ENCODE measurements around the gene ADAT2. TPM values are rescaled to one million over a fixed set of nuclear protein-coding genes. Genes with fewer than 3 reads are reported as not detected.

ADAT2 gene
- total and polyA plus RNA-seq, 2 of the 8 experiments (the other 6 are each of a cell fraction or from before 2014, with no cell fraction given), result 4.3 to 11.8 TPM

- DNase-seq (ENCODE audit: low read depth in 1 of 2, low spot score in 2 of 2) (no peak), FAIRE-seq (no peak)
- H4K20me1 ChIP-seq (replicated peaks in 1 of 2; ENCODE audit: control insufficient read depth in 1 of 2, insufficient read depth in 2 of 2, low read length in 2 of 2), result peaks cover 0 to 2% of the 10 kb centered on the region in 2 experiments
- no peak overlapping the region for H2BK15ac ChIP-seq (ENCODE audit: low read length)
- H3K4me1 ChIP-seq (replicated peaks in 1 of 4; ENCODE audit: control insufficient read depth in 3 of 4, insufficient read depth in 4 of 4, low read length in 3 of 4), result no peaks in the 10 kb centered on the region
- H3K79me2 ChIP-seq (ENCODE audit: control insufficient read depth in 1 of 2, insufficient read depth in 2 of 2, low read length in 2 of 2), result no peaks in the 10 kb centered on the region; a peak in 1 of 4 replicates
- H3K36me3 ChIP-seq (ENCODE audit: control insufficient read depth in 2 of 4, insufficient read depth in 4 of 4, low read length in 3 of 4), result peaks cover 0 to 11% (median 4%) of the 10 kb centered on the region in 4 experiments; a peak in 6 of 8 replicates
- CTCF ChIA-PET (ENCODE audit: partially characterized antibody), result interaction anchor here (1.0 to 3.4 kb wide), 2 partner anchors 21 to 23 kb away, joined by 3 to 9 read pairs; partner anchors contain the start of gene FUCA2
- no peak overlapping the region for H2AK5ac ChIP-seq (ENCODE audit: low read depth, low read length)
- no peaks in the 10 kb centered on the region for H3K9me3 ChIP-seq (ENCODE audit: insufficient read depth in 2 of 2, low read depth in 1 of 2, low read length in 1 of 2)
- H3K27me3 ChIP-seq (replicated peaks in 1 of 4; ENCODE audit: control insufficient read depth in 3 of 4, extremely low read depth in 1 of 4, insufficient read depth in 3 of 4, low read length in 3 of 4), result no peaks in the 10 kb centered on the region
- H3K9ac ChIP-seq (replicated peaks in 1 of 4; ENCODE audit: extremely low read depth in 1 of 4, low read depth in 3 of 4, low read length in 3 of 4), result no peak overlapping the region
- H3K27ac ChIP-seq (ENCODE audit: low read depth, low read length), result no peak overlapping the region
- no peak overlapping the region for H4K8ac ChIP-seq (ENCODE audit: extremely low read depth, insufficient read depth, low read length)
- no peak overlapping the region for H3K56ac ChIP-seq (replicated peaks; ENCODE audit: insufficient read length, low read depth, low read length)
- WGBS, 2 experiments (ENCODE audit: extremely low coverage in 1 of 2, insufficient coverage in 1 of 2, insufficient read length in 1 of 2, insufficient replicate concordance in 2 of 2, low coverage in 1 of 2, low lambda C conversion rate in 2 of 2, missing lambda C conversion rate in 1 of 2), result 95% methylated on average over 1 of the region's 1 CpG; no CpG with 5 or more reads in 1 of the 2 experiments
- H3K4me2 ChIP-seq (ENCODE audit: insufficient read depth in 1 of 2, low read depth in 2 of 2, low read length in 2 of 2), result no peak overlapping the region
- no peak overlapping the region for H2AFZ ChIP-seq (ENCODE audit: low read length)
- H3K79me1 ChIP-seq (ENCODE audit: low read depth, low read length), result no peaks in the 10 kb centered on the region
- H2BK20ac ChIP-seq (ENCODE audit: low read length), result no peak overlapping the region
- no peak overlapping the region for H2BK120ac ChIP-seq (replicated peaks; ENCODE audit: low read depth, low read length)
- H2BK12ac ChIP-seq (ENCODE audit: low read depth, low read length), result no peak overlapping the region
- no peak overlapping the region for H4K91ac ChIP-seq (replicated peaks; ENCODE audit: insufficient read length, low read length)
- H3K18ac ChIP-seq (ENCODE audit: extremely low read depth, low read length), result no peak overlapping the region
- no peak overlapping the region for H3K4me3 ChIP-seq (ENCODE audit: extremely low read depth in 1 of 4, insufficient read depth in 2 of 4, low read depth in 3 of 4, low read length in 4 of 4)
- no peaks in the 10 kb centered on the region for H3K23me2 ChIP-seq (ENCODE audit: low read depth, low read length)
- POLR2A ChIA-PET (ENCODE audit: partially characterized antibody), result interaction anchor here (0.6 to 2.3 kb wide), 3 partner anchors 13 to 191 kb away, joined by 3 to 5 read pairs (median 3); partner anchors contain the start of genes ADAT2 and PEX3
- H2BK5ac ChIP-seq (ENCODE audit: low read depth, low read length), result no peak overlapping the region
- H3K4ac ChIP-seq (replicated peaks; ENCODE audit: insufficient read length, low read depth, low read length), result no peak overlapping the region
- H4K5ac ChIP-seq (ENCODE audit: insufficient read length, low read depth, low read length), result no peak overlapping the region
- H3K14ac ChIP-seq (ENCODE audit: insufficient read length), result no peak overlapping the region
- no peak overlapping the region for H3K23ac ChIP-seq (ENCODE audit: insufficient read length)
- no peak for TF ChIP-seq JUN (IDR thresholded peaks at IDR 0.05; ENCODE audit: low read depth, low read length)
- TF ChIP-seq PHF8 (conservative IDR thresholded peaks at IDR 0.05; ENCODE audit: low read depth, low read length), result no peak
- no peak for TF ChIP-seq RFX5 (IDR thresholded peaks at IDR 0.05; ENCODE audit: borderline replicate concordance, low read depth, low read length)
- no peak for TF ChIP-seq SP4 (IDR thresholded peaks at IDR 0.05; ENCODE audit: low read length)
Measured at GRCh38 chr6:143490244-143490643, 39.7 kb upstream of the ADAT2 start.
